ENCODE data around the gene NUP210L. TPM values are rescaled to one million over a fixed set of nuclear protein-coding genes. Genes with fewer than 3 reads are reported as not detected.

NUP210L gene
- total and polyA plus RNA-seq, 8 donors: 0.18 TPM; not detected in 7

- no peak for TF ChIP-seq POLR2A (IDR thresholded peaks at IDR 0.05)
- no peak for TF ChIP-seq POLR2AphosphoS5 (IDR thresholded peaks at IDR 0.05)
- TF ChIP-seq, protein P1, sequence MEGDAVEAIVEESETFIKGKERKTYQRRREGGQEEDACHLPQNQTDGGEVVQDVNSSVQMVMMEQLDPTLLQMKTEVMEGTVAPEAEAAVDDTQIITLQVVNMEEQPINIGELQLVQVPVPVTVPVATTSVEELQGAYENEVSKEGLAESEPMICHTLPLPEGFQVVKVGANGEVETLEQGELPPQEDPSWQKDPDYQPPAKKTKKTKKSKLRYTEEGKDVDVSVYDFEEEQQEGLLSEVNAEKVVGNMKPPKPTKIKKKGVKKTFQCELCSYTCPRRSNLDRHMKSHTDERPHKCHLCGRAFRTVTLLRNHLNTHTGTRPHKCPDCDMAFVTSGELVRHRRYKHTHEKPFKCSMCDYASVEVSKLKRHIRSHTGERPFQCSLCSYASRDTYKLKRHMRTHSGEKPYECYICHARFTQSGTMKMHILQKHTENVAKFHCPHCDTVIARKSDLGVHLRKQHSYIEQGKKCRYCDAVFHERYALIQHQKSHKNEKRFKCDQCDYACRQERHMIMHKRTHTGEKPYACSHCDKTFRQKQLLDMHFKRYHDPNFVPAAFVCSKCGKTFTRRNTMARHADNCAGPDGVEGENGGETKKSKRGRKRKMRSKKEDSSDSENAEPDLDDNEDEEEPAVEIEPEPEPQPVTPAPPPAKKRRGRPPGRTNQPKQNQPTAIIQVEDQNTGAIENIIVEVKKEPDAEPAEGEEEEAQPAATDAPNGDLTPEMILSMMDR (IDR thresholded peaks at IDR 0.05): no peak
- no peak for TF ChIP-seq EP300 (IDR thresholded peaks at IDR 0.05)
- no peak for DNase-seq
- Histone ChIP-seq H3K4me1 (peaks cover 15 to 43% (median 35%) of the 10 kb centered on the region in 4 donors), H3K27me3 (no peaks in the 10 kb centered on the region), H3K9me3 (no peaks in the 10 kb centered on the region), H3K4me3 (peak overlapping the region; percentile 81 to 99 (median 94)), H3K36me3 (peaks cover 32 to 66% (median 62%) of the 10 kb centered on the region in 4 donors), H3K27ac (peak overlapping the region in 4 of 5 donors; percentile 93 to 97 (median 96))
- WGBS, 5 donors: 46 to 59% (median 53%) methylated on average over 9 of the region's 9 CpGs
- intact Hi-C loops (cut with DNase I; ENCODE audit: low total_unique reads): no loop called here
These were observed 176.5 kb downstream of the NUP210L start for GRCh38 chr1:153978274-153978909.

GRCh38 chr1:153977250-153978240 is 177.3 kb downstream of the NUP210L start, which contains the start of gene JTB:
Gene JTB (minus strand): TSS chr1:153977674. CDS start chr1:153977252, 422 bp downstream.
- H3K27me3 ChIP-seq: no peaks in the 10 kb centered on the region
- peaks cover 15 to 43% (median 35%) of the 10 kb centered on the region in 4 donors for H3K4me1 ChIP-seq
- H3K27ac ChIP-seq: peak within 1 kb of the TSS; percentile 87 to 97 (median 94)
- intact Hi-C loops (cut with DNase I; ENCODE audit: low total_unique reads): no loop called here
- DNase-seq: peak; percentile 91 to 96
- no peaks in the 10 kb centered on the region for H3K9me3 ChIP-seq
- H3K36me3 ChIP-seq: peaks cover 32 to 65% (median 61%) of the 10 kb centered on the region in 4 donors
- H3K4me3 ChIP-seq: peak within 1 kb of the TSS; percentile 81 to 99 (median 94)
- WGBS, 5 donors: 0 to 1% (median 0%) methylated on average over 27 to 75 of the region's 75 CpGs
- TF ChIP-seq, protein P1 (IDR thresholded peaks at IDR 0.05): peak in 1 of 7 experiments; percentile 7
- TF ChIP-seq POLR2AphosphoS5 (IDR thresholded peaks at IDR 0.05) (peak; percentile 81 to 97 (median 93)), POLR2A (IDR thresholded peaks at IDR 0.05) (peak in 2 of 4 donors; percentile 12 to 69), EP300 (IDR thresholded peaks at IDR 0.05) (no peak)

DNA sequence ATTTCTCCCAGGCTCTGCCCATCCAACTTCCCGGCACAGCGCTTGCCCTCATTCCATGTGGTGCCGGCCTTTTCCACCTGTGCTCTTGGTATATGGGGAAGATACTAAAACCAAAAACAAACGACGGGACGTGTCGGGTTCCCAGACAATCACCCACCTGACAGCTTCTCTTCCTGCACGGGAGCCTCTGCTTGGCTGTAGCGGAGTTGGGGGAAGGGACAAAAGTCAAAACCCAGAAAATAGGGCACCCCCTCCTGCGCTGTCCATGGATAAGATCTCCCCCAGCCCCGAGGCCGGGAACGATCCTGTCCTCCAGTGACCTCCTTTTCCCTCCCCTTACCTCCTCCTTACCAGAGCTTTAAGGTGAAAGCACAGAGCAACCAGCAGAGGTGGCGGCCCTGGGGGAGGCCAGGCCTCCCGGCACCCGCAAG is 178.0 kb downstream of the NUP210L start:
- DNase-seq: no peak
- Histone ChIP-seq H3K4me1 (peaks cover 15 to 43% (median 35%) of the 10 kb centered on the region in 4 donors), H3K27me3 (no peaks in the 10 kb centered on the region), H3K27ac (peak overlapping the region; percentile 87 to 97 (median 94)), H3K4me3 (peak overlapping the region; percentile 81 to 99 (median 94)), H3K36me3 (peaks cover 26 to 62% (median 56%) of the 10 kb centered on the region in 4 donors), H3K9me3 (no peaks in the 10 kb centered on the region)
- 0 to 1% (median 1%) methylated on average over 16 of the region's 16 CpGs for WGBS, 5 donors
- intact Hi-C loops (cut with DNase I; ENCODE audit: low total_unique reads): no loop called here
- no peak for TF ChIP-seq POLR2AphosphoS5 (IDR thresholded peaks at IDR 0.05)
- no peak for TF ChIP-seq POLR2A (IDR thresholded peaks at IDR 0.05)
- TF ChIP-seq, protein P1 (IDR thresholded peaks at IDR 0.05): no peak
- no peak for TF ChIP-seq EP300 (IDR thresholded peaks at IDR 0.05)

GRCh38 chr1:153973525-153973924 is 181.3 kb downstream of the NUP210L start:
- H3K4me1 ChIP-seq: peaks cover 15 to 45% (median 37%) of the 10 kb centered on the region in 4 donors
- WGBS, 5 donors: 63 to 79% (median 70%) methylated on average over 7 of the region's 7 CpGs
- H3K9me3 ChIP-seq: no peaks in the 10 kb centered on the region
- no peak overlapping the region for H3K4me3 ChIP-seq
- H3K27ac ChIP-seq: no peak overlapping the region
- no peak for TF ChIP-seq EP300 (IDR thresholded peaks at IDR 0.05)
- no peak for TF ChIP-seq POLR2A (IDR thresholded peaks at IDR 0.05)
- TF ChIP-seq POLR2AphosphoS5 (IDR thresholded peaks at IDR 0.05): no peak
- TF ChIP-seq, protein P1 (IDR thresholded peaks at IDR 0.05): no peak
- intact Hi-C loops (cut with DNase I; ENCODE audit: low total_unique reads): no loop called here
- peaks cover 26 to 38% (median 37%) of the 10 kb centered on the region in 4 donors for H3K36me3 ChIP-seq
- DNase-seq: no peak
- no peaks in the 10 kb centered on the region for H3K27me3 ChIP-seq

Data from stomach (tissue), 9 donors.